Non-pigmented ciliary epithelial cell (primary cell): ENCODE data around the gene ZNF280A.
"Not testable (repeated sequence)": the region's sequence is repeated elsewhere in the genome, so short reads cannot be mapped to it uniquely, and the experiment has no call there.

Experiments used
- DNase-seq: peaks from one replicate; pipeline ENCODE4 v3.0.0-alpha.2; 2010; ENCODE audit warnings: low read depth

The ZNF280A gene

GRCh38 chr22:22545084-22545483 lies 25.0 kb upstream of the ZNF280A start:
- no peak for DNase-seq

- no peak for DNase-seq
Observed at GRCh38 chr22:22538226-22538989, 18.3 kb upstream of the ZNF280A start.

- DNase-seq: no peak
Observed at GRCh38 chr22:22536916-22537315, 16.8 kb upstream of the ZNF280A start.

- DNase-seq: no peak
Observed at GRCh38 chr22:22536515-22536914, 16.4 kb upstream of the ZNF280A start.

GRCh38 chr22:22535662-22536061 lies 15.6 kb upstream of the ZNF280A start:
- no peak for DNase-seq

GRCh38 chr22:22534604-22535415 lies 14.7 kb upstream of the ZNF280A start:
- DNase-seq: no peak

GRCh38 chr22:22533863-22534262 lies 13.8 kb upstream of the ZNF280A start:
- DNase-seq: no peak

GRCh38 chr22:22533417-22533816 lies 13.3 kb upstream of the ZNF280A start:
- no peak for DNase-seq

- not testable (repeated sequence) for DNase-seq
Observed at GRCh38 chr22:22532547-22533071, 12.5 kb upstream of the ZNF280A start.

GRCh38 chr22:22531770-22532546 lies 11.9 kb upstream of the ZNF280A start:
- DNase-seq: no peak

- DNase-seq: no peak
Observed at GRCh38 chr22:22528780-22529179, 8.7 kb upstream of the ZNF280A start.

- no peak for DNase-seq
Observed at GRCh38 chr22:22527312-22527711, 7.2 kb upstream of the ZNF280A start.

- DNase-seq: no peak
Observed at GRCh38 chr22:22526125-22526912, 6.2 kb upstream of the ZNF280A start.

GRCh38 chr22:22523494-22523893 lies 3.4 kb upstream of the ZNF280A start:
- no peak for DNase-seq

GRCh38 chr22:22521631-22522030 lies 1.6 kb upstream of the ZNF280A start:
- no peak for DNase-seq

GRCh38 chr22:22520667-22521602 lies 865 bp upstream of the ZNF280A start:
- no peak for DNase-seq

GRCh38 chr22:22519591-22519990 lies 479 bp downstream of the ZNF280A start:
- no peak for DNase-seq

GRCh38 chr22:22516992-22517391 lies 3.1 kb downstream of the ZNF280A start:
- DNase-seq: no peak

GRCh38 chr22:22515890-22516289 lies 4.2 kb downstream of the ZNF280A start:
- no peak for DNase-seq

GRCh38 chr22:22514431-22514830 lies 5.6 kb downstream of the ZNF280A start:
- DNase-seq: not testable (repeated sequence)
